NB4 (cell line): ENCODE results near the gene AKAP7.

ENCODE experiments used
- DNase-seq: peaks from one replicate; pipeline ENCODE4 v3.0.0; 2010; ENCODE audit warnings: low read depth
- H3K4me3 ChIP-seq: one replicate; pipeline ENCODE4 v1.5.1; 2011; ENCODE audit warnings: mild to moderate bottlenecking, low read depth, low read length, moderate library complexity
- CTCF ChIP-seq: IDR thresholded peaks from one replicate; pipeline ENCODE4 v1.5.1; 2012; ENCODE audit warnings: low read depth, low read length
- MAX ChIP-seq: IDR thresholded peaks from 2 replicates; pipeline ENCODE4 v1.6.1; 2011; ENCODE audit warnings: low read depth, low read length
- MYC ChIP-seq: IDR thresholded peaks from 2 replicates; pipeline ENCODE4 v1.6.1; 2011; ENCODE audit warnings: low read depth, low read length
- POLR2A ChIP-seq: IDR thresholded peaks from 2 replicates; pipeline ENCODE4 v1.6.1; 2011; ENCODE audit warnings: mild to moderate bottlenecking; ENCODE audit not compliant: insufficient read length; ENCODE audit errors: extremely low read depth

The AKAP7 gene

DNA sequence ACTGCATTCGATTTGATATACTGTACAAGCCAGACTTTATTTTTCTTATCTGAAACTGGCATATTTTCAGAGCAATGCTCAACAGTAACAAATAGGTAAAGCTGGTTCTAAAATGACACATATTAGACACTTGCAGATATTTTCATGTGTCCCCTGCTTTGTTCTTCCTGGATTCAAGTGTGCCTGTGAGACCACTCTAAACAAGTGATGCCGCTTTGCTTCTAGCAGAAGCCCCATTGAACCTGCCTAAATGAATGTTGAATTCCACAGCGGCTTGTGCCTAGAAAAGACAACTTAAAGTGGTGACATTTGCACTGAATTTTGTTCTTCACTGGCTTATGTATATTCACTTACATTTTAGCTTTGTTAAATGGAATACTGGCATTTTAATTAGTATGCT, 115.7 kb downstream of the AKAP7 start:
- TF ChIP-seq CTCF: no peak
- no peak for TF ChIP-seq MYC
- no peak for TF ChIP-seq MAX
- TF ChIP-seq POLR2A: no peak
- DNase-seq: no peak
- no peak overlapping the region for H3K4me3 ChIP-seq

- H3K4me3 ChIP-seq: no peak overlapping the region
- no peak for DNase-seq
Measured at GRCh38 chr6:131251590-131252199, 116.4 kb downstream of the AKAP7 start.

GRCh38 chr6:131255434-131255833, 120.2 kb downstream of the AKAP7 start:
- TF ChIP-seq MAX: no peak
- TF ChIP-seq MYC: no peak
- no peak for TF ChIP-seq CTCF
- no peak for TF ChIP-seq POLR2A

More at GRCh38 chr6:131251590-131252199, 116.4 kb downstream of the AKAP7 start:
- TF ChIP-seq CTCF (no peak), MAX (no peak), POLR2A (no peak), MYC (no peak)

GRCh38 chr6:131255911-131256310, 120.6 kb downstream of the AKAP7 start:
- no peak for DNase-seq
- no peak for TF ChIP-seq MAX
- no peak for TF ChIP-seq POLR2A
- TF ChIP-seq MYC: no peak
- TF ChIP-seq CTCF: no peak
- H3K4me3 ChIP-seq: no peak overlapping the region

More at GRCh38 chr6:131255434-131255833, 120.2 kb downstream of the AKAP7 start:
- DNase-seq: no peak
- no peak overlapping the region for H3K4me3 ChIP-seq

DNA sequence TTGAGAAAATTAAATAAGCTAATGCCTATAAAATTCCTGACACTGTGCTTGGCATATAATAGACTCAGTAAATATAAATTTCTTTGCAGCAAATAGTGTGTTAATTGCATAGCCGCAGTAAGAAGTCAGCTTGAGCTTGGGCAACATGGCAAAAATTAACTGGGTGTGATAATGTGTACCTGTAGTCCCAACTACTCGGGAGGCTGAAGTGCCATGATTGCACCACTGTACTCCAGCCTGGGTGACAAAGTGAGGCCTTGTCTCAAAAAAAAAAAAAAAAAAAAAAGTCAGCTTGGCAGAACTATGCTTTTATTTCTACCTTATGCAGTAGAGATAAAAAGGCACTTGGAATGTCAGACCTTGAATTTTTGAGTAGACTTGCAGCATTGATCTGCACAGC, 121.8 kb downstream of the AKAP7 start:
- H3K4me3 ChIP-seq: no peak overlapping the region
- no peak for TF ChIP-seq POLR2A
- TF ChIP-seq CTCF: no peak
- no peak for TF ChIP-seq MAX
- TF ChIP-seq MYC: no peak
- DNase-seq: no peak
